ENCODE data around the gene SLC7A6. TPM values are rescaled to one million over a fixed set of nuclear protein-coding genes. Genes with fewer than 3 reads are reported as not detected.
A peak's percentile ranks its signal among the peaks of the same experiment; 100 is the strongest.

SLC7A6 gene
- total and polyA plus RNA-seq, 2 of the 13 experiments (the other 11 are each of a cell fraction or from before 2014, with no cell fraction given) = 35.8 to 70.8 TPM

DNA sequence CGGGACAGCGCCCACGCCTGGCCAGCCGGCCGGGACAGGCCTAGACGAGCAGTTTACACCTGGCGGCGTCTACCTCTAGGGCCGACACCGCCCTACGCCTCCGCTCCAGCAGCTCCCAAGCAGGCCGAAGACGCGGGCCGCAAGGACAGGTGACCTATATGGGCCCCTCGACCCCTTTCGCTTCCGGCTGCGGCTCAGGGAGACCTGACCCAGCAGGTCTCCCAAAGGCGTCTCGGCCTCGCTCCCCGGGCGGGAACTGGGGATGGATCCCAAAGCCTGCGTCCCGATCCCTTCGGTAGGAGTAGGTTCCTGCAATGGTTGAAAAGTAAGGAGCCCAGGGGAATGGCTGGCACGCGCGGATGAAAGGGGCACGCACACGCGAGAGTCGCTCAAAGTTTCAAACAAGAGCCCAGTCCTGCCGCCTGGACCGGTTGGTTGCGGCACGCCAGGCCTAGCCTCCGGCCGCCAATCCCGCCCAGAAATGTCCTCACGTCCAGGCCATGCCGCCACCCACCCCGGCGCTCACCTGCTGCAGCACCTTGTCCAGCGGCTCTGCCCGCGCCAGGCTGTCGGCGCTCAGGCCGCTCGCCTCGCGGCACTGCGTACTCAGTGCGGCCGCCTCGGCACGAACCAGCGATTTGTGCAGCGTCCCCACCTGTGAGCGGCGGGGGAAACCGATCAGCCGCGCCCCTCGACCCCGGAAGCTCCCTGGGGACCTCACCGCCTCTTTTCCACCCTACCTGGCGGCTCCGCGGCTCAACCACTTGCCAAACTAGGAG lies 29.0 kb upstream of the SLC7A6 start (continued):
- TF ChIP-seq ZNF556 (CRISPR knock-in tag; IDR thresholded peaks at IDR 0.05; ENCODE audit: borderline replicate concordance) (no peak; the same call in 1 of the 2 replicates), ZNF83 (CRISPR knock-in tag; IDR thresholded peaks at IDR 0.05; ENCODE audit: borderline replicate concordance) (0 out of 2 replicates have a peak, but pooled peaks have one; percentile 38), ZNF20 (CRISPR knock-in tag; IDR thresholded peaks at IDR 0.05) (no peak), ZNF484 (CRISPR knock-in tag; IDR thresholded peaks at IDR 0.05; ENCODE audit: borderline replicate concordance, low read depth) (0 out of 2 replicates have a peak, but pooled peaks have one; percentile 49), ZNF256 (CRISPR knock-in tag; conservative IDR thresholded peaks at IDR 0.05) (0 out of 2 replicates have a peak, but pooled peaks have one; percentile 27), ZFP36L1 (CRISPR knock-in tag; IDR thresholded peaks at IDR 0.05) (peak; percentile 7; the same call in 1 of the 2 replicates), FOXO1 (CRISPR knock-in tag; IDR thresholded peaks at IDR 0.05) (no peak; the same call in 1 of the 2 replicates), ZNF619 (CRISPR knock-in tag; IDR thresholded peaks at IDR 0.05) (no peak), BHLHE40 (IDR thresholded peaks at IDR 0.05; ENCODE audit: low read length) (peak; percentile 19; the same call in 1 of the 2 replicates), SSRP1 (CRISPR knock-in tag; IDR thresholded peaks at IDR 0.05) (no peak; the same call in 1 of the 2 replicates), ZNF468 (CRISPR knock-in tag; IDR thresholded peaks at IDR 0.05) (no peak), SIN3B (IDR thresholded peaks at IDR 0.05; ENCODE audit: low read length) (no peak), ZNF563 (CRISPR knock-in tag; IDR thresholded peaks at IDR 0.05) (no peak), CTCF (CRISPR knock-in tag; IDR thresholded peaks at IDR 0.05) (peak; percentile 73), TAF15 (IDR thresholded peaks at IDR 0.05; ENCODE audit: low read depth, low read length, poor library complexity, severe bottlenecking) (no peak), SIN3A (IDR thresholded peaks at IDR 0.05; ENCODE audit: borderline replicate concordance, low read depth, low read length) (no peak; the same call in 1 of the 2 replicates)
- TF ChIP-seq, protein P1, sequence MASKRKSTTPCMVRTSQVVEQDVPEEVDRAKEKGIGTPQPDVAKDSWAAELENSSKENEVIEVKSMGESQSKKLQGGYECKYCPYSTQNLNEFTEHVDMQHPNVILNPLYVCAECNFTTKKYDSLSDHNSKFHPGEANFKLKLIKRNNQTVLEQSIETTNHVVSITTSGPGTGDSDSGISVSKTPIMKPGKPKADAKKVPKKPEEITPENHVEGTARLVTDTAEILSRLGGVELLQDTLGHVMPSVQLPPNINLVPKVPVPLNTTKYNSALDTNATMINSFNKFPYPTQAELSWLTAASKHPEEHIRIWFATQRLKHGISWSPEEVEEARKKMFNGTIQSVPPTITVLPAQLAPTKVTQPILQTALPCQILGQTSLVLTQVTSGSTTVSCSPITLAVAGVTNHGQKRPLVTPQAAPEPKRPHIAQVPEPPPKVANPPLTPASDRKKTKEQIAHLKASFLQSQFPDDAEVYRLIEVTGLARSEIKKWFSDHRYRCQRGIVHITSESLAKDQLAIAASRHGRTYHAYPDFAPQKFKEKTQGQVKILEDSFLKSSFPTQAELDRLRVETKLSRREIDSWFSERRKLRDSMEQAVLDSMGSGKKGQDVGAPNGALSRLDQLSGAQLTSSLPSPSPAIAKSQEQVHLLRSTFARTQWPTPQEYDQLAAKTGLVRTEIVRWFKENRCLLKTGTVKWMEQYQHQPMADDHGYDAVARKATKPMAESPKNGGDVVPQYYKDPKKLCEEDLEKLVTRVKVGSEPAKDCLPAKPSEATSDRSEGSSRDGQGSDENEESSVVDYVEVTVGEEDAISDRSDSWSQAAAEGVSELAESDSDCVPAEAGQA (IDR thresholded peaks at IDR 0.05; ENCODE audit: low read depth) = no peak
- TF ChIP-seq, protein P1 (CRISPR knock-in tag; IDR thresholded peaks at IDR 0.05; ENCODE audit: borderline replicate concordance) = no peak
- TF ChIP-seq, protein P2, sequence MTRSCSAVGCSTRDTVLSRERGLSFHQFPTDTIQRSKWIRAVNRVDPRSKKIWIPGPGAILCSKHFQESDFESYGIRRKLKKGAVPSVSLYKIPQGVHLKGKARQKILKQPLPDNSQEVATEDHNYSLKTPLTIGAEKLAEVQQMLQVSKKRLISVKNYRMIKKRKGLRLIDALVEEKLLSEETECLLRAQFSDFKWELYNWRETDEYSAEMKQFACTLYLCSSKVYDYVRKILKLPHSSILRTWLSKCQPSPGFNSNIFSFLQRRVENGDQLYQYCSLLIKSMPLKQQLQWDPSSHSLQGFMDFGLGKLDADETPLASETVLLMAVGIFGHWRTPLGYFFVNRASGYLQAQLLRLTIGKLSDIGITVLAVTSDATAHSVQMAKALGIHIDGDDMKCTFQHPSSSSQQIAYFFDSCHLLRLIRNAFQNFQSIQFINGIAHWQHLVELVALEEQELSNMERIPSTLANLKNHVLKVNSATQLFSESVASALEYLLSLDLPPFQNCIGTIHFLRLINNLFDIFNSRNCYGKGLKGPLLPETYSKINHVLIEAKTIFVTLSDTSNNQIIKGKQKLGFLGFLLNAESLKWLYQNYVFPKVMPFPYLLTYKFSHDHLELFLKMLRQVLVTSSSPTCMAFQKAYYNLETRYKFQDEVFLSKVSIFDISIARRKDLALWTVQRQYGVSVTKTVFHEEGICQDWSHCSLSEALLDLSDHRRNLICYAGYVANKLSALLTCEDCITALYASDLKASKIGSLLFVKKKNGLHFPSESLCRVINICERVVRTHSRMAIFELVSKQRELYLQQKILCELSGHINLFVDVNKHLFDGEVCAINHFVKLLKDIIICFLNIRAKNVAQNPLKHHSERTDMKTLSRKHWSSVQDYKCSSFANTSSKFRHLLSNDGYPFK (CRISPR knock-in tag; IDR thresholded peaks at IDR 0.05; ENCODE audit: borderline replicate concordance) = peak; percentile 56; the same call in 1 of the 2 replicates
